DND-41 (cell line): ENCODE results near the gene STARD4.

Source experiments
- ATAC-seq: fragments of 200-7000 bp; cut with Tn5 transposase; 3 replicates; pipeline ENCODE4 v1.9.1; 2021; ENCODE audit warnings: low read depth; ENCODE audit not compliant: insufficient read depth
- DNase-seq: peaks from one replicate; pipeline ENCODE4 v3.0.0-alpha.2; 2020
- H2AFZ ChIP-seq: 2 replicates; pipeline ENCODE4 v1.6.0; 2012; ENCODE audit warnings: low read depth, low read length
- H3K27ac ChIP-seq: 2 replicates; pipeline ENCODE4 v1.5.1; 2012; ENCODE audit warnings: low read length, inconsistent platforms
- H3K27me3 ChIP-seq: fragments of 200-600 bp; sonication (generic); 2 replicates; pipeline ENCODE4 v1.6.0; 2012; ENCODE audit warnings: low read length, mild to moderate bottlenecking, inconsistent platforms; ENCODE audit not compliant: insufficient read depth, poor library complexity
- H3K36me3 ChIP-seq: 2 replicates; pipeline ENCODE4 v1.5.1; 2012; ENCODE audit warnings: low read length, inconsistent platforms; ENCODE audit not compliant: insufficient read depth
- H3K4me1 ChIP-seq: 2 replicates; pipeline ENCODE4 v1.5.1; 2012; ENCODE audit warnings: mild to moderate bottlenecking, low read length; ENCODE audit not compliant: insufficient read depth
- H3K4me2 ChIP-seq: 2 replicates; pipeline ENCODE4 v1.6.0; 2012; ENCODE audit warnings: mild to moderate bottlenecking, moderate library complexity, low read length, inconsistent platforms; ENCODE audit not compliant: insufficient read depth
- H3K4me3 ChIP-seq, 2 experiments: fragments of 200-600 bp in 1 of 2; shearing (Covaris generic) in 1 of 2; 2 replicates each; pipeline ENCODE4 v1.5.1; 2012 to 2016; ENCODE audit warnings: inconsistent platforms in 2 of 2, low read length in 2 of 2, mild to moderate bottlenecking in 2 of 2, low read depth in 1 of 2, moderate library complexity in 1 of 2
- H3K79me2 ChIP-seq: 2 replicates; pipeline ENCODE4 v1.6.0; 2012; ENCODE audit warnings: low read length, inconsistent platforms; ENCODE audit not compliant: insufficient read depth
- H3K9ac ChIP-seq: 2 replicates; pipeline ENCODE4 v1.6.0; 2012; ENCODE audit warnings: low read depth, mild to moderate bottlenecking, inconsistent platforms, low read length, moderate library complexity
- H3K9me3 ChIP-seq: 2 replicates; pipeline ENCODE4 v1.5.1; 2012; ENCODE audit warnings: low read length, moderate library complexity, mild to moderate bottlenecking, inconsistent platforms; ENCODE audit not compliant: insufficient read depth, severe bottlenecking
- H4K20me1 ChIP-seq: 2 replicates; pipeline ENCODE4 v1.6.0; 2012; ENCODE audit warnings: low read length; ENCODE audit not compliant: insufficient read depth
- CTCF ChIP-seq: IDR thresholded peaks from 2 replicates; pipeline ENCODE4 v1.5.1; 2012; ENCODE audit warnings: borderline replicate concordance, low read length, moderate library complexity, mild to moderate bottlenecking; ENCODE audit not compliant: poor library complexity, severe bottlenecking; ENCODE audit errors: extremely low read depth
- EZH2 ChIP-seq: IDR thresholded peaks from 3 replicates; pipeline ENCODE4 v1.6.1; 2012; ENCODE audit warnings: borderline replicate concordance, low read depth, mild to moderate bottlenecking, moderate library complexity, low read length, inconsistent platforms; ENCODE audit not compliant: severe bottlenecking

STARD4 gene

GRCh38 chr5:111514087-111514486 lies 1.8 kb upstream of the STARD4 start:
- H3K79me2 ChIP-seq: peaks cover 34% of the 10 kb centered on the region
- peak overlapping the region; percentile 79 for H3K4me2 ChIP-seq
- H3K36me3 ChIP-seq: no peaks in the 10 kb centered on the region
- H4K20me1 ChIP-seq: peaks cover 9% of the 10 kb centered on the region; the same call in 1 of the 2 replicates
- peak overlapping the region; percentile 89 for H3K9ac ChIP-seq
- H3K27me3 ChIP-seq: no peaks in the 10 kb centered on the region
- H3K4me1 ChIP-seq: peaks cover 42% of the 10 kb centered on the region
- H2AFZ ChIP-seq: peak overlapping the region; percentile 52
- DNase-seq (no peak), ATAC-seq (no peak)
- no peaks in the 10 kb centered on the region for H3K9me3 ChIP-seq
- H3K27ac ChIP-seq: peak overlapping the region; percentile 99
- TF ChIP-seq EZH2 (no peak), CTCF (no peak)
- peak overlapping the region in 1 of 2 experiments; percentile 67; a peak in 1 of 4 replicates for H3K4me3 ChIP-seq

GRCh38 chr5:111513131-111513520 lies 791 bp upstream of the STARD4 start:
- Histone ChIP-seq H3K4me3 (peak overlapping the region; percentile 39 to 67), H2AFZ (peak overlapping the region; percentile 78), H3K4me2 (peak overlapping the region; percentile 79), H3K79me2 (peaks cover 44% of the 10 kb centered on the region), H3K27ac (peak overlapping the region; percentile 99), H4K20me1 (peaks cover 14% of the 10 kb centered on the region; the same call in 1 of the 2 replicates), H3K4me1 (peaks cover 52% of the 10 kb centered on the region), H3K36me3 (no peaks in the 10 kb centered on the region), H3K9ac (peak overlapping the region; percentile 89), H3K27me3 (no peaks in the 10 kb centered on the region), H3K9me3 (no peaks in the 10 kb centered on the region)
- no peak; the same call in 1 of the 3 replicates for ATAC-seq
- TF ChIP-seq CTCF: peak; percentile 9
- TF ChIP-seq EZH2: no peak
- DNase-seq: no peak

GRCh38 chr5:111511831-111512374 lies 432 bp downstream of the STARD4 start:
- Histone ChIP-seq H3K79me2 (peaks cover 56% of the 10 kb centered on the region), H4K20me1 (peaks cover 23% of the 10 kb centered on the region; the same call in 1 of the 2 replicates), H3K27me3 (no peaks in the 10 kb centered on the region), H3K4me1 (peaks cover 63% of the 10 kb centered on the region), H2AFZ (peak overlapping the region; percentile 84), H3K9me3 (no peaks in the 10 kb centered on the region), H3K4me3 (peak overlapping the region; percentile 67 to 75), H3K4me2 (peak overlapping the region; percentile 93), H3K27ac (peak overlapping the region; percentile 89), H3K9ac (peak overlapping the region; percentile 89), H3K36me3 (no peaks in the 10 kb centered on the region; the same call in 1 of the 2 replicates)
- TF ChIP-seq EZH2 (no peak), CTCF (no peak)
- ATAC-seq: peak; percentile 7
- peak; percentile 42 for DNase-seq
